HG03342 (cell line): ENCODE measurements around the gene EOMES.
A peak's percentile ranks its signal among the peaks of the same experiment; 100 is the strongest.
"Not testable (repeated sequence)": the region's sequence is repeated elsewhere in the genome, so short reads cannot be mapped to it uniquely, and the experiment has no call there.

ENCODE experiments used
- ATAC-seq: cut with Tn5 transposase; IDR thresholded peaks from one replicate; pipeline ENCODE4 v1.9.1; 2021; ENCODE audit warnings: mild to moderate bottlenecking, moderate library complexity; ENCODE audit not compliant: unreplicated experiment

Gene EOMES

GRCh38 chr3:27721717-27722564 lies at the start of gene EOMES:
Gene EOMES, minus strand, starts transcription at chr3:27722323. Its CDS starts 29 bp downstream, at chr3:27722294.
- ATAC-seq: peak; percentile 62

GRCh38 chr3:27770384-27770783 lies 48.3 kb upstream of the EOMES start:
- not testable (repeated sequence) for ATAC-seq

- ATAC-seq: no peak
These were observed 44.9 kb upstream of the EOMES start for GRCh38 chr3:27767000-27767399.

- no peak for ATAC-seq
These were observed 36.0 kb upstream of the EOMES start for GRCh38 chr3:27758083-27758482.

GRCh38 chr3:27756877-27757276 lies 34.8 kb upstream of the EOMES start:
- ATAC-seq: no peak

GRCh38 chr3:27752926-27753325 lies 30.8 kb upstream of the EOMES start:
- ATAC-seq: no peak

GRCh38 chr3:27749643-27750042 lies 27.5 kb upstream of the EOMES start:
- ATAC-seq: no peak

GRCh38 chr3:27746838-27747237 lies 24.7 kb upstream of the EOMES start:
- no peak for ATAC-seq

GRCh38 chr3:27740854-27741253 lies 18.7 kb upstream of the EOMES start:
- ATAC-seq: no peak

GRCh38 chr3:27737091-27737490 lies 15.0 kb upstream of the EOMES start:
- no peak for ATAC-seq

GRCh38 chr3:27730774-27731659 lies 8.9 kb upstream of the EOMES start:
- ATAC-seq: no peak

GRCh38 chr3:27729748-27730611 lies 7.9 kb upstream of the EOMES start:
- no peak for ATAC-seq

- no peak for ATAC-seq
These were observed 7.2 kb upstream of the EOMES start for GRCh38 chr3:27729325-27729724.

GRCh38 chr3:27728195-27729087 lies 6.3 kb upstream of the EOMES start:
- ATAC-seq: no peak

GRCh38 chr3:27726240-27726639 lies 4.1 kb upstream of the EOMES start:
- ATAC-seq: no peak

- ATAC-seq: no peak
These were observed 2.5 kb upstream of the EOMES start for GRCh38 chr3:27724459-27725197.

GRCh38 chr3:27723815-27724458 lies 1.8 kb upstream of the EOMES start:
- ATAC-seq: no peak

GRCh38 chr3:27723456-27723814 lies 1.3 kb upstream of the EOMES start:
- ATAC-seq: no peak

GRCh38 chr3:27723001-27723445 lies 900 bp upstream of the EOMES start:
- no peak for ATAC-seq
